Muscle layer of duodenum (tissue), 2 donors: Measurements from ENCODE around the gene TUBE1.

ENCODE experiments used
- H3K27ac ChIP-seq: one replicate; pipeline ENCODE4 v1.7.0; 2013; ENCODE audit warnings: mild to moderate bottlenecking, low read length
- H3K27me3 ChIP-seq: one replicate; pipeline ENCODE4 v1.7.0; 2013; ENCODE audit warnings: low read depth, mild to moderate bottlenecking, control low read depth, low read length
- H3K36me3 ChIP-seq, 2 donors: one replicate each; pipeline ENCODE4 v1.7.0; 2013; ENCODE audit warnings: low read length in 2 of 2, control low read depth in 1 of 2, mild to moderate bottlenecking in 1 of 2; ENCODE audit not compliant: insufficient read depth in 2 of 2, control insufficient read depth in 1 of 2
- H3K4me1 ChIP-seq, 2 donors: one replicate each; pipeline ENCODE4 v1.7.0; 2013; ENCODE audit warnings: low read length in 2 of 2, mild to moderate bottlenecking in 2 of 2, control low read depth in 1 of 2, moderate library complexity in 1 of 2; ENCODE audit not compliant: insufficient read depth in 2 of 2, control insufficient read depth in 1 of 2
- H3K4me3 ChIP-seq, 2 donors: one replicate each; pipeline ENCODE4 v1.7.0; 2013; ENCODE audit warnings: low read length in 2 of 2, low read depth in 1 of 2, mild to moderate bottlenecking in 1 of 2
- H3K9me3 ChIP-seq, 2 donors: one replicate each; pipeline ENCODE4 v1.7.0; 2013; ENCODE audit warnings: low read length in 2 of 2, control low read depth in 1 of 2, mild to moderate bottlenecking in 1 of 2; ENCODE audit not compliant: control insufficient read depth in 1 of 2
- donor health status: healthy.

The TUBE1 gene

GRCh38 chr6:112021691-112022310, 65.5 kb downstream of the TUBE1 start:
- Histone ChIP-seq H3K36me3 (no peaks in the 10 kb centered on the region), H3K4me3 (no peak overlapping the region), H3K27ac (no peak overlapping the region), H3K27me3 (no peaks in the 10 kb centered on the region), H3K4me1 (peaks cover 0 to 20% of the 10 kb centered on the region in 2 donors), H3K9me3 (no peaks in the 10 kb centered on the region)
